NCI-H1694 (cell line): Measurements from ENCODE around the gene OGA.

Experiments used
- DNase-seq: peaks from one replicate; lab custom pipeline; 2025; lab: John Stamatoyannopoulos, UW

Gene OGA

GRCh38 chr10:101835362-101835761 lies 17.1 kb upstream of the OGA start:
- DNase-seq: no peak

GRCh38 chr10:101834341-101834740 lies 16.1 kb upstream of the OGA start:
- DNase-seq: no peak

DNA sequence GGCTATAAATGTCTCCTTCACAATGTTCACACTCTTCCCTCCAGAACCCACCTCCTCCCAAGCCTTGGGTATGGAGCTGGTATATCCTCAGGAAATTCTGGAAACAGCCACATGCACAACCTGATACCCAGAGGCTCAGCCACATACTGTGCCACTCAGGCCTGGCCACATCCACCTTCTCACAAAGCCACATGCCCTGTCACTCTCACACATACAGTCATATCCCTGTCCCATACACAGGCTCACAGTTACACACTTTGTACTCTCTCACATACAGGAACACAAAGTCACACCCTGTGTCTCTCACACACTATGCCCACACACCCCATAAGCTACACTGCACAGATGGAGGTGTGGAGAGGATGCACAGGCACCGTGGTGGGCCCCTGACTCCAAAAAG lies 15.2 kb upstream of the OGA start:
- DNase-seq: no peak

GRCh38 chr10:101832325-101832771 lies 14.1 kb upstream of the OGA start:
- no peak for DNase-seq

DNA sequence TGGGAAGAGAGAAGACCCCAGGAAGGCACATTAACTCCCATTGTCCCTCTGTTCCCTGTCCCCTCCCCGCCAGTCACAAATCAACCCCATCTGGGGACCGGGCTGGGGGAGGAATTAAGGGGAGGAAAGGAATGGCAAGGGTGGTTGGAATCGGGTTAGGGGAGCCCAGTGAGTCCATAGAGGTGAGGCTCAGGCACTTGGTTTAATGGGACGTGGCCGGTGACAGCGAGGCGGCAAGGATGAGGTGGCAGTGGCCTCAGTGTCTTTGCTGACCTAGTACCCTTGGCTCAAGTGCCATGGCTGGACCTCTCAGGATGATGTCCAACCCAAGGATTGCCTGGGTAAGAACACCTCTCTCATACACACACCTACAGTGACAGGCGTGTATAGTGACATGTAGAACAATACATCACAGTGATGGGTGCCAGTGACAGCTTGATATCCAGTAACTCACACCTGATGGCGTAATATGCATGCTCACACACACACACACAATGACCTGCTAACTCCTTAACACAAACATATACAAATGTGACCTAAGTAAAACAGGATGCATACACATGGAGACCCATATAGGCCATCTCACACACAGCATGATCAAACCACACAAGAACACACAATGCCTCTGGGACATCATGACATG lies 13.0 kb upstream of the OGA start:
- DNase-seq: no peak

GRCh38 chr10:101830322-101831168 lies 12.3 kb upstream of the OGA start:
- peak; percentile 51 for DNase-seq

DNA sequence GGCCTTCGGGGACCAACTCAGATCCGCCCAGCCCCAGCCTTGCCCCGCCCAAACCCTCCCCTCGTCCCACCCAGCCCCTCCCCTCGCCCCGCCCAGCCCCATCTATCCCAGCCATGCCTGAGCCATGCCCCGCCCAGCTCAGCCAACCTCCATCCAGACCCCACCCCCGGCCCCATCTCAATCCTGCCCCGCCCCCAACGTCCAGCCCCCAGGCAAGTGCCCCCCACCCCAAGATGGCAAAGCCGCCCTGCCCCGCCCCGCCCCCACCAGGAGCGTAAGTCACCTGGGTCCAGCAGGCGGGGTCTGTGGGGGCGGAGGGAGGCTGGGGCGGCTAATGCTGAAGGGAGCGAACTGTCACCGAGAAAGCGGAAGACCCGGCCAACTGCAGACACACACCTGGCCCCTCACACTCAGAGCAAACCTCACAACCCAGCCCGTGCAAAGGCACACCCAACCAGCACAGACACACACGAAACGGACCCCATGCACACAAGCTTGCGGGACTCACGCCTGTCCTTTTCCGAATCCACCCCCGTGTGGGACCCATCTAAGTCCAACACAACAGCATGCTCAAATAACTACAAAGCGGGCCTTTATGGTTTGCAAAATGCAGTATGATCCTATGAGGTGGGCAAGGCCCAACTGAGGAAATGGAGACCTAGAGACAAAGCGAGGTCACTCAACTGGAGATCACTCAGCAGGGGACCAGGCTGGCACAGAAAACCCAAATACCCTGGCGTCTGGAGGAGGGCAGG lies 11.5 kb upstream of the OGA start:
- no peak for DNase-seq

DNA sequence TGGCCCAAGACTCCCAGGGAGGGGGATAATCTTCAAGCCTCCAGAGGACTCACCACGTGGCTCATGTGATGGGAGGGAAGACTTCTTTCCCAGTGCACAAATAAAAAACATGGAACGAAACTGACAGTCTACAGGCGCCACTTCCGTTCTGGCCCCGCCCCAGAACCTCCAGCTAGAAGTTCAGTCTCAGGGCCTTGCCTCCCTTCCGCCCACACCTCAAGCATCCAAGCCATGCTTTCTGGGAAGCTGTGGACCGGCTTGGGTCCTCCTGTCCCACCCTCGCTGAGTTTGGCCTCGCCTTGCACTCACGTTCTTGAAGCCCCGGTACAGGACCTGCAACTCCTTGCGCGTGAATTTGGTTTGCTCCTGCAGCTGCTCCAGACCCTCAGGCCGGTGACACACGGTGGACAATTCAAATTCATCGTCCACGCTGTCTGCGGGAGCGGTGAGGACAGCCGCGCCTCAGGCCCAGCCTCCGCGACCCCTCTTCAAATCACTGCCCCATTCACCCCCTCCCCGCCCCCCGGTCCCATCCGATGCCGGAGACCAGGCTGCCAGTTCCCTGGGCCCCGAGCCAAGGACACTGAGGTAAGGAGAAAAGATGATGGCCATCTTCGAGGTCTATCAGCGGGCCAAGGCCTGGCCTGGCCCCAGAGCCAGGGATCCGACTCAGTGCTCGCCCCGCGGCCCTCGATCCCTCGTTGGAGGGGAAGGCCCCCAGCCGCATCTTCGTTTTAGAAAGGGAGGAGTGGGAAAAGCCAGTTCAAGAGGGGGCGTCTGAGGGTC lies 10.7 kb upstream of the OGA start:
- no peak for DNase-seq

DNA sequence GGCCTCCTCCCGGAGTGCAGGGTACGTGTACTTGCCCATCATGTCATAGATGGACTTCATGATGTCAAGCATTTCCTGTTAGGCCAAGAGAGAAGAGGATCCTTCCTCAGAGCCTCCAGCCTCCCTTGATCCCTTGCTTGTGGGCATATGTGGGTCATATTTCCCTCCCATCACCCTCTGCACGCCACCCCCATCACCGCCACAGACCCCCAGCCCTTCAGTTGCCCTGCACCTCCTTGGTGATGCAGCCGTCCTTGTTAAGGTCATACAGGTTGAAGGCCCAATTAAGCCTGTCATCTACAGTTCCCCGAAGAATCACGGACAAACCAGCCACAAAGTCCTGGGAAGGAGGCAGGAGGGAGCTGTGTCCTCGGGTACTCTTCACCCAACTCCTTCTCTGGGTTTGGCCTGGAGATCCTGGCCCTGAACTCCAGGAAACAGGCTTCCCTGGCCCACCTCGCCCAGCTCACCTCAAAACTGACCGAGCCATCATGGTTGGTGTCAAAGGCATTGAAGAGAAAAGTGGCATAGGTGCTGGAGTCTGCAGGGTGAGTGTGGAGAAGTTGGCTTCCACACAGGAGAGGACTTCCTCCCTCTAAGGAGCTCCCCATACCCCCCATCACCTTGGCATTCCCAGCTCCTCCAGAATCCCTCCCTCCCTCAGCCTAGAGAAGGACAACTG lies 9.8 kb upstream of the OGA start:
- no peak for DNase-seq

DNA sequence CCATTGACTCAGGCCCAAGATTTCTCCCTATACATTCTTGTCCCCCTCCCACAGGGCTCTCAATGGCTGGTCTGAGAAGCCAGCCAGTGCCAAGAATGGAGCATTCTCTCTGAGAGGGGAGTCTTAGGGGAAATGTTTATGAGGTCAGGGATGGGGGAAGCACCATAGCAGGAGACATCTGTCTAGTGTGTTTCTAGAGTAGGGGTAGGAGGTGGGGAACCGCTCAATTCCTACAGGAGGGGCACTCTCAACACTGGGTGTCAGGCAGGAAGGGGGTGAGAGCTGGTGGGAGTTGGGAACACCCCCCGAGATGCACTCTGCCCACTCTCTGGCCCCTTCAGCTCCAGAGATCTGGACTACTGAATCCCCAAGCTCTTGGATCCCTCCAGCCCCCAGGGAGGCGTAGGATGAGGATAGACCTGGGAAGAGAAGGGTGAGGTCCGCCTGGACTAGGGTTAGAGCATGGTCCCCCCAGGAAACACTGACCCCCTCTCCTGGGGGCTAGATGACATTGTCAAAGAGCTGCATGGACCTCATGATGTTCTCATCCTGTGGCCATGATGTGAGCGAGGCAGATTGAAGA lies 8.7 kb upstream of the OGA start:
- no peak for DNase-seq

DNA sequence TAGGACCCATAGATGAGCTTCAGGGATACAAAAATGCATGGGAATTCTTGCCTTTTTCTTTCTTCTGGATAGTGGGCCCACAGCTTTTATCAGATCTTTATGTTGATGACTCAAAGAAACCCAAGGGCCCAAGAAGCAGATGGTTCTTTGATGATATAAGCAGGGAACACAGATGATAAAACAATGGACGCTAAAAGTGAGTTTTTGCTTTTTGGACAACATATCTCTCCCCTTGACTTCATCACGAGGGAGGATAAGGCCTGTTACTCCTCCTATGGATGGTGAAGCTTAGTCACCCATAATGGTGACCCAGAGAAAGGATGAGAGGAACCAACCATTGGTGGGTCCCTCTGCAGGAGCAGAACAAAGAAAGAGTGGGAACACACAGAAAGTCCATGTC lies 6.5 kb upstream of the OGA start:
- no peak for DNase-seq

GRCh38 chr10:101818872-101819633 lies 809 bp upstream of the OGA start:
- DNase-seq: no peak

DNA sequence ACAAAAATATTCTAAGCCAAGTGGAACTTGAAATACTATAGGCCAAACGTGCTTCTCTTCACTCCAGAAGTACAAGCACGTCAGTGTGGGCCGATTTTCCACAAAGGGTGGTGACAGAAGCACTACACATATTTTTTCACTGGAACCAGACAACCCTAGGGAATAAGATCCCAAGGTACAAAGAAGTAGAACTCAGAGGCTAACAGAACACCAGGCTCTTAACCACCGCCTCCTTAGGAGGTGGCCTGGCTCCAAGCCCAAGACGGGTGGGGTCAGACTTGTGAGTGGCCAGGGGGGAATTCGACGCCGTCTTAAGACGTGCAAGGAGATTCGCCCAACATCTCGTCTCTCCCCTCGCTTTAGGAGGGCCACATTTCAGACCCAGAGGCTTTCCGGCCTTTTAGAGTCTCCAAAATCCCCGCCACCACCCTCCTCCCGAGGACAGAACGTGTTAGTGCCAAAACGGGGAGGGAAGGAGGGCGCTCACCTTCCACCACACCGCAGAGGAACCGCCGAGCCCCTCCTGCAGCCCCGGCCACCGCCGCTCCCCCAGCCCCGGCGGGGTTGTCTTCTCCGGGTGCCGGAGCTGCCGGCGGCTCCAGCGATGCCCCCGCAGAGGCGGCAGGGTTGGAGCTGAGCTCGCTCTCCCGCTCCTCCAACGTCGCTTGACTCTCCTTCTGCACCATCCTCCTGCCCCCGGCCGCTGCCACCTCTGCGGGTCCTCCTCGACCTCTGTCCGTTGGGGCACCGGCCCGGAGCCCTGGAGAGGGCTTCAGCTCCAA lies 716 bp downstream of the OGA start:
- no peak for DNase-seq

GRCh38 chr10:101816913-101817336 lies 1.3 kb downstream of the OGA start:
- DNase-seq: no peak

DNA sequence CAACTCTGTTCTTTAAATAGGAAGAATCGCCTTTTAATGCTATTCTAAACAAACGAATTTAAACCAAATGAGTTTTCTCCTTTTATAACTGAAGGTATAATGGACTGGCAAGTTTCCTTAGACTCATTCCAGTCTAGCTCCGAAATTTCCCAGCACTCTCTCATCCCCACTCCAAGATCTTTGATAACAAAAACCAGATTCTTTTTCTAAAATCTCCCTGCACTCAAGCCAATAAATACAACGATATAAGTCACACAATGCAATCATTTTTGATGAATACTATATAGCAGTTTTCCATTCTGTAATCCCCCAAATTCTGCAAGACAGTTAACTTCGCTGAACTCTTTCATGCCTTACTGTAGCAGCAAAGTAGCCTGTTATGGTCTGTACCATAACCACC lies 1.9 kb downstream of the OGA start:
- DNase-seq: no peak

DNA sequence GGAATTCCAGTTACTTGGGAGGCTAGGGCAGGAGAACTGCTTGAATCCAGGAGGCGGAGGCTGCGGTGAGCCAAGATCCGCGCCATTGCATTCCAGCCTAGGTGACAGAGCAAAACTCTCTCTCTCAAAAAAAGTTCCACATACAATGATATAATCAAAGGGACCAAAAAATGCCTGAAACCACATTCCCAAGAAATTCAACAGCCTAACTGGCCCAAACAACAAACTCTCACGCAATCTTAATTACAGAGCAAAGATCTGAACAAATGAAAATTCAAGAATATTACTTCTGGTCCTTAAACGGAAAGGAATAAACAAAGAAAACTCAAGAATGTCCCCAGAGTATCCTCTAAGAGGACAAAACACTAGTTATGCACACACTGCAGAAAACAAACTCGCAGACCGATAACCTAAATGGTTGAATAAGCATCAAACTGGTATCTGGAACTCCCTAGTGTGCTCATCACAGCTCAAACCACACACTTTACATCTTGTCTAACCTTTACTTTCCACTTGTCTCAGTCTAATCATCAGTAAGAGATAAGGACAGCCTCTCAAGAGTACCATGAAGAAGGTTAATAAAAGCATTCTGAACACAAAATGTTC lies 3.7 kb downstream of the OGA start:
- no peak for DNase-seq

DNA sequence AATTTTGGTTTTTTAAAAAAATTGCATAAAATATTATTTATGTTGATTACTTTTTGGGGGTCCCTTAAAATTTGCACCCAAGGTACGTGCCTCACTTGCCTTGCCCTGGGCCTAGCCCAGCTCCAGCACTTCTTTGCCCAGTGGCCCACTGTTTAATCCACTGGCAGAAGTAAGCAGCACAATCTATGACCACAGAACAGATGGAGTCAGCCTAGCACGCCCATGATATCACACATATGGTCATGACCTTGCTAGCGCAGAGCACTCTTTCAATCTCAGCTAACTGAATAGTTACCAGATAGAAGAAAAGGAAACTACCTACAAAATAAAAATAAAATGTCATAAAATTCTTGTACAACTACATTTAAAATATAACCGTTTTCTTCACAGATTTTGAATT lies 5.6 kb downstream of the OGA start:
- no peak for DNase-seq

DNA sequence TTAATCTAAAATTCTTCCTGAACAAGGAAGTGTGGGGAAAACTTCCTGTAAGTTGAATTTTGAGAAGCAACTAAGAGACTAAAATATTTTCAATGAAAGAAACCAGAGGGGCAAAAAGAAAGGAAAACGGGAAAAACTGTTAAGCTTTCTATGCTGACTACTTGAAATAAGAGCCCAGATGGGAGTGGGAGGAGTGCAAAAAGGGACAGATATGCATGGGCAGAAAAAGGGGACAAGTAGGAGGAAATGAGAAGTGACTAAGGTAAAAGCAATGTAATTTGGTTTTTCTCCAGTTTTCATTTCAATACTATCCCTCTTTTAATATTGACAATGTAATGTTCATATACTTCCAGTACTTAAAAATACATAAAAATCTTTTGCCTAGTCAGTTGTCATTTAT lies 11.1 kb downstream of the OGA start:
- DNase-seq: no peak

GRCh38 chr10:101803511-101803910 lies 14.7 kb downstream of the OGA start:
- no peak for DNase-seq
